ENCODE results near the gene NME7.

The NME7 gene

GRCh38 chr1:169108223-169108622 lies 259.4 kb downstream of the NME7 start:
- DNase-seq (ENCODE audit: low spot score), result no peak

- DNase-seq (ENCODE audit: low spot score), result no peak
These were observed 259.9 kb downstream of the NME7 start for GRCh38 chr1:169107603-169108208.

- DNase-seq (ENCODE audit: low spot score), result peak; percentile 35
These were observed 260.5 kb downstream of the NME7 start for GRCh38 chr1:169106921-169107602.

- DNase-seq (ENCODE audit: low spot score), result peak; percentile 90
These were observed 261.3 kb downstream of the NME7 start, which contains the start of gene ATP1B1 for GRCh38 chr1:169106095-169106920. Gene ATP1B1 (plus strand): TSS chr1:169106690. CDS start chr1:169106830, 140 bp downstream.

- peak; percentile 76 for DNase-seq (ENCODE audit: low spot score)
These were observed 262.0 kb downstream of the NME7 start for GRCh38 chr1:169105434-169106094.

- DNase-seq (ENCODE audit: low spot score), result no peak
These were observed 262.5 kb downstream of the NME7 start for GRCh38 chr1:169105087-169105433.

- DNase-seq (ENCODE audit: low spot score), result no peak
These were observed 264.1 kb downstream of the NME7 start for GRCh38 chr1:169103480-169103893.

GRCh38 chr1:169103002-169103401 lies 264.6 kb downstream of the NME7 start:
- no peak for DNase-seq (ENCODE audit: low spot score)

GRCh38 chr1:169102567-169102966 lies 265.0 kb downstream of the NME7 start:
- no peak for DNase-seq (ENCODE audit: low spot score)

GRCh38 chr1:169100651-169101088 lies 266.9 kb downstream of the NME7 start:
- DNase-seq (ENCODE audit: low spot score), result no peak

- DNase-seq (ENCODE audit: low spot score), result no peak
These were observed 267.4 kb downstream of the NME7 start for GRCh38 chr1:169100208-169100607.

GRCh38 chr1:169099561-169099960 lies 268.0 kb downstream of the NME7 start:
- DNase-seq (ENCODE audit: low spot score), result no peak

- DNase-seq (ENCODE audit: low spot score), result no peak
These were observed 269.2 kb downstream of the NME7 start for GRCh38 chr1:169098380-169098779.

GRCh38 chr1:169094897-169095569 lies 272.6 kb downstream of the NME7 start:
- DNase-seq (ENCODE audit: low spot score), result no peak

GRCh38 chr1:169092399-169092798 lies 275.2 kb downstream of the NME7 start:
- no peak for DNase-seq (ENCODE audit: low spot score)

- DNase-seq (ENCODE audit: low spot score), result no peak
These were observed 276.1 kb downstream of the NME7 start for GRCh38 chr1:169091480-169091941.

GRCh38 chr1:169090900-169091311 lies 276.7 kb downstream of the NME7 start:
- no peak for DNase-seq (ENCODE audit: low spot score)

GRCh38 chr1:169090308-169090899 lies 277.2 kb downstream of the NME7 start:
- DNase-seq (ENCODE audit: low spot score), result no peak

- no peak for DNase-seq (ENCODE audit: low spot score)
These were observed 277.8 kb downstream of the NME7 start for GRCh38 chr1:169089776-169090175.

GRCh38 chr1:169087876-169088275 lies 279.7 kb downstream of the NME7 start:
- no peak for DNase-seq (ENCODE audit: low spot score)
